Naive thymus-derived CD8-positive, alpha-beta T cell (primary cell): ENCODE results near the gene TNS1. TPM values are rescaled to one million over a fixed set of nuclear protein-coding genes. Genes with fewer than 3 reads are reported as not detected.
A peak's percentile ranks its signal among the peaks of the same experiment; 100 is the strongest.
"Not testable (repeated sequence)": the region's sequence is repeated elsewhere in the genome, so short reads cannot be mapped to it uniquely, and the experiment has no call there.

Experiments used
- ATAC-seq, 2 donors: fragments of 150-1000 bp; cut with Tn5 transposase in 1 of 2; sonication (Bioruptor Pico), chemical (Tn5 transposase) in 1 of 2; 1 replicate in 1 of 2; 2 replicates in 1 of 2; pipeline ENCODE4 v1.10.0; 2021; ENCODE audit warnings: mild to moderate bottlenecking in 2 of 2, moderate library complexity in 2 of 2
- POLR2A ChIA-PET: fragments of 350-600 bp; sonication (Branson Sonifier 250); formaldehyde crosslinking; loops from one replicate; lab custom pipeline; 2021; ENCODE audit warnings: antibody characterized with exemption; lab: Charles Lee
- DNase-seq, 10 donors: peaks; one replicate each; pipeline versions ENCODE4 v3.0.0 to v3.0.0-alpha.2; 2020 to 2022
- H3K27ac Mint-ChIP-seq, 10 donors: one replicate each; pipeline ENCODE4 v1.8.0; 2020 to 2022; ENCODE audit warnings: mild to moderate bottlenecking in 10 of 10, mixed read lengths in 10 of 10, moderate library complexity in 4 of 10, inconsistent platforms in 1 of 10
- H3K27me3 Mint-ChIP-seq, 5 donors: one replicate each; pipeline ENCODE4 v1.8.0; 2021 to 2022; ENCODE audit warnings: mixed read lengths in 5 of 5
- H3K36me3 Mint-ChIP-seq, 3 donors: one replicate each; pipeline ENCODE4 v1.8.0; 2020 to 2022; ENCODE audit warnings: mixed read lengths in 3 of 3, mild to moderate bottlenecking in 2 of 3, inconsistent platforms in 1 of 3
- H3K4me1 Mint-ChIP-seq, 4 donors: one replicate each; pipeline ENCODE4 v1.8.0; 2021 to 2022; ENCODE audit warnings: mixed read lengths in 4 of 4
- H3K4me3 Mint-ChIP-seq, 10 donors: one replicate each; pipeline ENCODE4 v1.8.0; 2020 to 2022; ENCODE audit warnings: mild to moderate bottlenecking in 10 of 10, mixed read lengths in 10 of 10, moderate library complexity in 6 of 10, inconsistent platforms in 1 of 10
- H3K9me3 Mint-ChIP-seq, 9 donors: one replicate each; pipeline ENCODE4 v1.8.0; 2020 to 2022; ENCODE audit warnings: mixed read lengths in 9 of 9, mild to moderate bottlenecking in 3 of 9, inconsistent platforms in 1 of 9, moderate library complexity in 1 of 9
- polyA plus RNA-seq, 3 donors: library from polyadenylated mRNA; unstranded; fragments of 300-500 nt; fragmentation: Illumina TruSeq; gene quantifications; one replicate each; pipeline ENCODE4 v1.2.3, GENCODE V29; 2021
- total RNA-seq, 8 experiments: library from RNA in 2 of 8; stranded (reverse) in 2 of 8; gene quantifications; one replicate each; pipeline ENCODE4 v1.2.3 and lab custom pipeline; 2021 to 2026

TNS1 gene
- total and polyA plus RNA-seq, 5 experiments from 2014 or later = 0.21 to 0.47 TPM; not detected in 3

DNA sequence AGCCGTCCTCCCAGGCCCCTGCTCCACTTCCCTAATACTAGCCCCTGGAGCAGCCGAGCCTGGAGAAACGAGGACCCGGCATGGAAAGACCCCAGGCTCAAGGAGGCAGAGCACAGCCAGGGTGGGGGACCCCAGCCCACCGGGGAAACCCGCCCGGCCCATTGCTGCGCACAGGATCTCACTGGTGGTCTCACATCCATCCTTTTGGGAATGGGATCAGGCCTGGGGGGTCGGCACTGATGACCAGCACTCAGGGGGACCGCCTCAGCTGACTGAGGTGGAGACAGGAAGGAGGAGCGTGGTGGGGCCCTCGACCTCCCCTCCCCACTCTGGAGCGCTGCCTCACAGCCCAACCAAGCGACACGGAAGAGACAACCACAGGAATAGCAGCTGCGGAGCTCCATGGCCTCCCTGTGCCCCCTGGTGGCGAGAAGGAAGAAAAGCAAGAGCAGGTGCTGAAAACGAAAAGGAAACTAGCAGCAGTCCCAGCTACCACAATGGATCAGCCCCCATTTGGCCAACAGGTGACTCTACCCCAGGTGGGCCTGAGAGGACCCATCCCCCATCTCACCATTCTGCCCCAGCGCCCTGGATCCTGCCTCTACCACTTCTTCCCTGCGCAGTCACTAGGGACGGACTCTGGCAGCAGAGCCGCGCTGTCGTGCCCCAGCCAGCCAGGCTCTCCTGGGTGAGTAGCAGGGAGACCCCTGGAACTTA, 31.9 kb upstream of the TNS1 start:
- H3K4me1 Mint-ChIP-seq = peaks cover 10 to 24% (median 18%) of the 10 kb centered on the region in 4 donors
- H3K27ac Mint-ChIP-seq = peak overlapping the region; percentile 18 to 92 (median 85)
- DNase-seq (peak; percentile 29 to 84 (median 66)), ATAC-seq (peak; percentile 90 to 94)
- H3K9me3 Mint-ChIP-seq, H3K36me3 Mint-ChIP-seq: not testable (repeated sequence)
- peak overlapping the region; percentile 65 to 87 (median 82) for H3K4me3 Mint-ChIP-seq
- POLR2A ChIA-PET = interaction anchor here (0.6 kb wide), 1 partner anchor 684 kb away, joined by 4 read pairs; no protein-coding TSS in a partner anchor
- H3K27me3 Mint-ChIP-seq = peaks cover 4 to 13% (median 9%) of the 10 kb centered on the region in 5 donors

DNA sequence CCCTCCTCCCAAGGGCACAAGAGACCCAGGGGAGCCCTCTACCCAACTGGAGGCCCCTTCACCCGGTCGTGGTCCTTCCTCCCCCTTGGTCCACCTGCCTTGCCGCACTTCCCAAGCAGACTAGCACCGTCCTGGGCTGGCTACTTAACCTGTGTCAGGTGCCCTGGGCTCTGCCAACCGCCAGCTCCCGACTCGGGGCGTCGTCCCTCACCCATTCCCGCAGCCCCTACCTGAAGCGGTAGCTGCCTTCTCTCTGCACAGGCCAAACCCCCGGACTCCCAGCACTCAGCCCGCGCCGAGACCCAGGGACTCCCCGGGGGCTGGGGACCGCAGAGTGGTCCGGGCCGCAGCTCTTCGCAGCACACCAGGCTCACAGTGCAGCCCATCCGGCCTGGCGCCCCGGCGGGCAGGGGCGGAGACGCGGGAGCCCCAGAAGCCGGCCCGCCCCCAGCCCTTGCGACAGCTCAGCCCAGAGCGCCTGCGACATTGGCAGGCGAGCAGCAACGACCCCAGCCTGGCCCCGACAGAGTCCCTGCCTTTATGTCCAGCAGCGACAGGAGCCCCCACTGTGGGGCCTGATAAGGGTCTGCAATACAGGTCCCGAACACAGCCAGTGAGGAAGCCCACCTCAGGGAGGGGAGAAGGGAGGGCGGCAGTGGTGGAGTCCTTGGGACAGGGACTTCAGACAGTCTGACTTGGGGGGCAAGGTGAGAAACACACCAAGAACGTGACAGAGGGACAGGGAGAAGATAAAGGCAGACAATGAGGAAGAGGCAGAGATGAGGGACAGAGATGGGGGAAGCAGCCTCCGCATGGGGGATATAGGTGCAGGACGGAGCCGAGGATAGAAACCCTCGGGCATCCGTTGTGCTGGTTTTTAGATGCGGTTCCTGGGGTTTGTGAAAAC, 31.0 kb upstream of the TNS1 start:
- ATAC-seq (peak; percentile 21 to 37), DNase-seq (peak in 2 of 10 donors; percentile 29 to 60)
- peak overlapping the region in 9 of 10 donors; percentile 21 to 92 (median 74) for H3K27ac Mint-ChIP-seq
- H3K4me3 Mint-ChIP-seq = peak overlapping the region; percentile 65 to 87 (median 82)
- peaks cover 0 to 7% (median 4%) of the 10 kb centered on the region in 5 donors for H3K27me3 Mint-ChIP-seq
- POLR2A ChIA-PET = interaction anchor here (0.5 kb wide), 1 partner anchor 279 kb away, joined by 3 read pairs; no protein-coding TSS in a partner anchor
- H3K9me3 Mint-ChIP-seq = no peaks in the 10 kb centered on the region
- no peaks in the 10 kb centered on the region for H3K36me3 Mint-ChIP-seq
- peaks cover 5 to 19% (median 14%) of the 10 kb centered on the region in 4 donors for H3K4me1 Mint-ChIP-seq

DNA sequence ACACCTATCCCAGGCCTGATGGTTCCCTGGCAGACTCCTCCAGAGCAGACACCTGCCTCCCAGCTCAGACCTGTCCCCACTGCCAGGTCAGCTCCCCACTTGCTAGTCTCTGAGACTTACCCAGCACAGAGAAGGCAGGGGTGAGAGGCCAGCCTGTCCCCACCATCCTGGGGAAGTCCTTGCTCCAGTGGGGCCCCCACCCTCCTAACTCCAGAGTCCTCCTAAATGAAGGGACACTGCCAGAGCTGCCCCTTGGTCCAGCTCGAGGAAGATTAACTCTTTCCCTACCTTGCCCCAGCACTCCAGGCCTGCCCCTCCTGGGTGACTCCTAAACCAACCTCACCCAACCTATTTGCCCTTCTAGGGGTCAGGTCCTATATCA, 30.4 kb upstream of the TNS1 start:
- DNase-seq = peak in 1 of 10 donors; percentile 57
- Mint-ChIP-seq H3K4me1 (peaks cover 7 to 18% (median 12%) of the 10 kb centered on the region in 4 donors), H3K4me3 (peak overlapping the region in 1 of 10 donors; percentile 16), H3K9me3 (no peaks in the 10 kb centered on the region), H3K36me3 (no peaks in the 10 kb centered on the region), H3K27ac (peak overlapping the region in 5 of 10 donors; percentile 15 to 65 (median 52)), H3K27me3 (peaks cover 0 to 2% (median 0%) of the 10 kb centered on the region in 5 donors)
- POLR2A ChIA-PET = no interaction called here
- no peak for ATAC-seq

DNA sequence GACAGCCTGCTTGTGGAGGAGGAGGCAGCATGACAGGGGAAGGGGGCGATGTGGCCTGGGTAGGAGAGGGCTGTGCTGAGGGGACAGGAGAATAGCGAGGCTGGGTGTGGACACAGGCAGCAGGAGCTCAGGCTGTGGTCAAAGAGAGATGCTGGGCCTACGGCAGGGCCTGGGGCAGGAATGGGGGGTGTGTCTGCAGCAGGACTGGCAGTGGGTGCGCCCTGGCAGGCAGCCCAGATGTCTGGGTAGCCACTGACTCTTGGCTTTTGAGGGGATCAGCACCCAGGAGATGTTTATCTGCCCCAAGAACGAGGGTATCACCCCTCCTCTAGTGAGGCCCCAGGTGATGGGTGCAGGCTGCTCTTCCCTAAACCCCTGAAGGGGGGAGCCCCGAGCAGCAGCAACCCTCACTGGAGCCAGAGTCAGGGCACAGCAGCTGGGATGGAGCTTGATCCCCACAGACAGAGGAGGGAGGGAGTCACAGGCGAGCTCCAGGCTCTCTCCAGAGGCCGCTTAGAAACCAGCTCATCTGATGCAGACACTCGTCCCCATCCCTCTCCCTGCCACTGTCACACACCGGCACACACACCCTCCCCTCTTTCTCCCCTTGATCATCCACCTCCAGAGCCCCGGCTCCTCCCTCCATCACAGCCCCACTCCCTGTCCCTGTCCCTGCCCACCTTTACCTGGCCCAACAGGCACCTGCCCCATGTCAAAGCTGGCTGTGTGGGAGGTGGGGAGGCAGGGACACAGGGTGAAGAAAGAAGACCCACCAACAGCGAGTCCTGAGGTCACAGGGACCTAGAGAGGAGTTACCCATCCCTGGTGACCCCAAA, 29.8 kb upstream of the TNS1 start:
- DNase-seq = peak in 1 of 10 donors; percentile 47
- no peak overlapping the region for H3K4me3 Mint-ChIP-seq
- no peak for ATAC-seq
- H3K27me3 Mint-ChIP-seq = peaks cover 0 to 2% (median 0%) of the 10 kb centered on the region in 5 donors
- peaks cover 7 to 19% (median 12%) of the 10 kb centered on the region in 4 donors for H3K4me1 Mint-ChIP-seq
- POLR2A ChIA-PET = no interaction called here
- peak overlapping the region in 5 of 10 donors; percentile 15 to 66 (median 52) for H3K27ac Mint-ChIP-seq
- no peaks in the 10 kb centered on the region for H3K36me3 Mint-ChIP-seq
- H3K9me3 Mint-ChIP-seq = no peaks in the 10 kb centered on the region

DNA sequence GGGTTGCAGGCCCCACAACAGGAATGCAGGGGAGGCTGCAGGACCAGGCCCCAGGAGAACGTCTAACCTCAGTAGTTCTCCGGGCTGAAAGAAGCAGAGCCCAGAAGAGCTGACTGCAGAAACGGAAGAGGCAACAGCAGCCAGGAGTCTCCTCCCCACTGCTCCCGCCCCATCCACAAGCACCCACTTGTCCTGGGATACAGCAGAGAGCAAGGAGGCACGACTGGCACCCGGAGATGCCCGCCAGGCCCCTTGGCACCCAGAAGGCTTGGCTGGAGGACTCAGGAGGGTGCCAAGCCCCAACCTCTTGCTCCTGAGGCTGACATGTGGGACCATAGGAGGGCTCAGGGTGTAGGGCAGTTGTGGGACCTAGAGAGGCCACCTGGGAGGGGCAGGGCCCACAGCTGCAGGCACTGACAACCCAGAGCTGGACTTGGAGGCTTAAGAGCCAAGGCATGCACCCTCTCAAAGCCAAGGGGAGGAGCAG, 29.0 kb upstream of the TNS1 start:
- H3K9me3 Mint-ChIP-seq = no peaks in the 10 kb centered on the region
- no peaks in the 10 kb centered on the region for H3K27me3 Mint-ChIP-seq
- ATAC-seq = no peak
- H3K4me1 Mint-ChIP-seq = peaks cover 7 to 19% (median 12%) of the 10 kb centered on the region in 4 donors
- peak overlapping the region in 1 of 10 donors; percentile 66 for H3K27ac Mint-ChIP-seq
- no peaks in the 10 kb centered on the region for H3K36me3 Mint-ChIP-seq
- DNase-seq = peak in 1 of 10 donors; percentile 52
- no peak overlapping the region for H3K4me3 Mint-ChIP-seq
- POLR2A ChIA-PET = no interaction called here

DNA sequence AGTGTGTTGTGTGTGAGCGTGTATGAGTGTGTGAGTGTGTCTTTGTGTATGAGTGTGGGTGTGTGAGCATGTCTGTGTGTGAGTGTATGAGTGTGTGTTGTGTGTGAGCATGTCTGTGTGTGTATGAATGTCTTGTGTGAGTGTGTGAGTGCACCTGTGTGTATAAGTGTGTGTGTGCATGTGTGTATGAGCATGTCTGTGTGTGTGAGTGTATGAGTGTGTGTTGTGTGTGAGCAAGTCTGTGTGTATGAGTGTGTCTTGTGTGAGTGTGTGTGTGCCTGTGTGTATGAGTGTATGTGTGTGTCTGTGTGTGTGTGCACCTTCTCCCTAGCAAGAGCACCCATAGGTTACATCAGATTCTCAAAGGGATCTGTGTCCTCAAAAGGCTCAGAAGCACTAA, 28.5 kb upstream of the TNS1 start:
- DNase-seq = no peak
- no peak for ATAC-seq
- Mint-ChIP-seq H3K9me3 (no peaks in the 10 kb centered on the region), H3K27ac (no peak overlapping the region), H3K4me1 (peaks cover 7 to 15% (median 12%) of the 10 kb centered on the region in 4 donors), H3K36me3 (no peaks in the 10 kb centered on the region), H3K4me3 (no peak overlapping the region), H3K27me3 (no peaks in the 10 kb centered on the region)
- POLR2A ChIA-PET = no interaction called here

DNA sequence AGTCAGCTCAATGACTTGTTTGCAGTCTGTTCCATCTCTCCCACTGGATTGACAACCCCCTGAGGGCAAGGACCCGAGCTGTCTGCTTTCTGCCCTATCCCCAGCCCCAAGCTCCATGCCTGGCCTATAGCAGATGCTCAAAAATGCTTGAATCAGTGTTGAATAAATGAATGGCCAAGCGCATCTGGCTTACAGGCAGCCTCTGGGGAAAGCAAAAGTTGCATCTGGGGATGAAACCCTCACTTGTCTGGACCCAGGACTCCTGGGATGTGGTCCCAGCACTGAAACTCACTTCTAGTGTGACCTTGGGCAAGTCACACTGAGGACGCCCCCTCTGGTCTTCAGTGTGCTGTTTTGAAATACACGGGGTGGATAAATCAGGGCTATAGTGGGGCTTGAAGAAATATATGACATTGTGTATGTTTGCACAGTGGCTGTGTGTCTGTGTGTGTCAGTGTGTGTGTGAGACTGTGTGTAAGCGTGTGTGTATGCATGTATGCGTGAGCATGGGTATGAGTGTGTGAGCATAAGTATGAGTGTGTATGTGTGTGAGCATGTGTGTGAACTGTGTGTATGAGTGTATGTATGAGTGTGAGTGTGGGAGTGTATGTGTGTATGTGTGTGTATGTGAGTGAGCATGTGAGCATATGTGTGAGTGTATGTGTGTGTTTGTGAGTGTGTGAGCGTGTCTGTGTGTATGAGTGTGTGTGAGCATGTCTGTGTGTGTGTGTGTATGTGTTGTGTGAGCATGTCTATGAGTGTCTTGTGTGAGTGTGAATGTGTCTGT, 27.8 kb upstream of the TNS1 start:
- ATAC-seq (no peak), DNase-seq (peak in 1 of 10 donors; percentile 41)
- Mint-ChIP-seq H3K27ac (no peak overlapping the region), H3K27me3 (no peaks in the 10 kb centered on the region), H3K4me3 (no peak overlapping the region), H3K4me1 (peaks cover 9 to 15% (median 12%) of the 10 kb centered on the region in 4 donors), H3K9me3 (no peaks in the 10 kb centered on the region), H3K36me3 (no peaks in the 10 kb centered on the region)
- POLR2A ChIA-PET = no interaction called here

DNA sequence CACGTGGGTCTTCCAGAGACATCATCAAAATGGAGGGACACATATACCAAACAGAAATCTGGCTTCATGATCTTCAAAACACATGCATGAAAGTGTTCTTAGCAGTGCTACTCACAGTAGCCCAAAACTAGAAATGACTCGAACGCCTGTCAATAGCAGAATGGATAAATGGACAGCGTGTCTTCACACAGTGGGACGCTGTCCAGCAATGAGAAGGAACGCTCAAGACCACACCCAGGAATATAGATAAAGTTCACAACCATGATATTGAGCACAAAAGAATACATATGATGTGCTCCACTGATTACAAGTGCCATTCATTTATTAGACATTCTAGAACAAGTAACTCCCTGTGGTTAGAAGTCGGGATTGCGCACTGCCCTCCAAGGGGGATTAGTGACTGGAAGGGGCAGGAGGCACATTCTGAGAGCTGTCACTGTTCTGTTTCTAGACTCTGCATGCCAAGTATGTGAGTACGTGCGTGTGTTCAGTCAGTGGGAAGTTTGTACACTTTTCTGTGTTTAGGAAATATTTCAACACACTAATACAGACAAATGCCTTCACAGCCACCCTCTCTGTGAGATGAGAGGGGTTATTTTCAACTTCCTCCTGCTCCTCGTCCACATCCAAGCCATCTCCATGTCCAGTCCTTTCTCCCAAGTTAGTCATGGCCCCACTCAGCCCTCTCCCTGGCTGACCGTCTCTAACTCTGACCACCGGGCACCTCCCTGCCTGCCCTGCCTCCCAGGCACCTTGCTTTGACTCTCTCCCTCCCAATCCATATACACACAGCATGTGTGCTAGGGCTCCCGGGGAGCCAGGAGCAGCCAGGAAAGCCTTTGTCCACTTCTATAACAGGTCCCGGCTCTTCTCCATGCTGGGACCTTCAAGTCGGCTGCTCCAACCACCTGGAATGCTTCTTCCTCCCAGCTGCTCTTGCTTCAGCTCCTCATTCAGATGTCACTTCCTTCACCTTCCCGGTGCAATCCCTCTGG, 26.9 kb upstream of the TNS1 start:
- POLR2A ChIA-PET = no interaction called here
- Mint-ChIP-seq H3K4me3 (no peak overlapping the region), H3K27me3 (no peaks in the 10 kb centered on the region), H3K9me3 (no peaks in the 10 kb centered on the region), H3K4me1 (peaks cover 6 to 9% (median 9%) of the 10 kb centered on the region in 4 donors), H3K27ac (no peak overlapping the region), H3K36me3 (no peaks in the 10 kb centered on the region)
- no peak for DNase-seq
- no peak for ATAC-seq

DNA sequence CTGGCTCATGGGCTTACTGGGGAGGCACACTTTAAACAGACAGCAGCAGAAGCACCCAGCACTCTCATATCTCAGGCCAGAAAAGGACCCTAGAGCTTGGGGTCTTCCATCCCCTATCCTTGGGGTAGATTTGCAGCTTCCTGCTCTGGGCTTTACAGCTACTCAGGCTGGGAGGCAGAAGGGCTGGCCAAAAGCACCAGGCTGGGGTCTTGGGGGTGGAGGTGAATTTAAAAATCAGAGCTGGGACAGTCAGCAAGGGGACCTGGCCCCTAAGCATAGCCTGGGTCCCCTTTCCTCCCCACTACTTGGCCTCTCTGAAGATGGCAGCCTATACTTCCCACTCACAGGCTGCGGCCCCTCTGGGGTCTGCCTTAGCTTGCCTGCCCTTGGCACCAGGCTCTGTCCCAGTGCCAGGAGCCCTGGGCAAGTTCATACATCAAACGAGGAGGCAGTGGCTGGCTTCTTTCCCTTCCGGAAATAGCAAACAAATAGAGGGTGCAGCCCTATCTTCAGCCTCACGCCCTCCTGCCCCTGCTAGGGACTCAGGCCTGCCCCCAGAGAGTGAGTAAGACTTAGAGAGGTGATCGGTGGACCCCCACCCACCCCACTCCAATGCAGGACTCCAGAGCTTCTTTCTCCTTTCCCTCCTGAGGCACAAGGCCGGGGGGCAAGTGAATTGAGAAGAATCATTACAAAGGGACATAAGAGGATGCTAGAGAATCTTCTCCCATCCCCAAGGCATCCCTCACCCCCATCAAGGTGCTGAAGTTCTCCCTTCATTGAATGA, 26.0 kb upstream of the TNS1 start:
- DNase-seq (peak in 1 of 10 donors; percentile 11), ATAC-seq (no peak)
- Mint-ChIP-seq H3K27me3 (no peaks in the 10 kb centered on the region), H3K27ac (no peak overlapping the region), H3K4me1 (peaks cover 0 to 4% (median under 1%) of the 10 kb centered on the region in 4 donors), H3K4me3 (no peak overlapping the region), H3K36me3 (no peaks in the 10 kb centered on the region), H3K9me3 (no peaks in the 10 kb centered on the region)
- POLR2A ChIA-PET = no interaction called here

DNA sequence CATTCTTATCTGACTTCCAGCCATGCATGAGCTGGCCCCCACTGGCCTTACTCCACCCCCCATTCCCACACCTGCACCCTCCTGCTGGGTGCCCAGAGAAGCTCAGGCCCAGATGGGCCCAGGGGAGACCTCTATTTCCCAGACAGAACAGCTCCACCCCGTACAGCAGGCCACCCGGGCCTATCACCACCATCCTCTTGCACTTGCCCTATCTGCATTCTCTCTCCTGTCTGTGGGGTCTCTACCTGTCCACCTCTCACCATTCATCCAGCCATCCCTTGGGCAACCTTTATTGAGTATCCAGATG, 25.3 kb upstream of the TNS1 start:
- Mint-ChIP-seq H3K4me3 (no peak overlapping the region), H3K27me3 (no peaks in the 10 kb centered on the region), H3K36me3 (no peaks in the 10 kb centered on the region), H3K9me3 (no peaks in the 10 kb centered on the region), H3K4me1 (peaks cover 0 to 4% (median under 1%) of the 10 kb centered on the region in 4 donors), H3K27ac (no peak overlapping the region)
- ATAC-seq = no peak
- peak in 1 of 10 donors; percentile 7 for DNase-seq
- POLR2A ChIA-PET = no interaction called here
